ENCODE data around the gene PPP2R2B.

PPP2R2B gene

GRCh38 chr5:146894753-146895521 lies 16.4 kb upstream of the PPP2R2B start:
- Histone ChIP-seq H3K4me1 (ENCODE audit: insufficient read depth, insufficient read length) (no peaks in the 10 kb centered on the region), H3K9me3 (ENCODE audit: insufficient read depth, low read length) (no peaks in the 10 kb centered on the region)
- DNase-seq (ENCODE audit: low read depth, low spot score) = no peak

DNA sequence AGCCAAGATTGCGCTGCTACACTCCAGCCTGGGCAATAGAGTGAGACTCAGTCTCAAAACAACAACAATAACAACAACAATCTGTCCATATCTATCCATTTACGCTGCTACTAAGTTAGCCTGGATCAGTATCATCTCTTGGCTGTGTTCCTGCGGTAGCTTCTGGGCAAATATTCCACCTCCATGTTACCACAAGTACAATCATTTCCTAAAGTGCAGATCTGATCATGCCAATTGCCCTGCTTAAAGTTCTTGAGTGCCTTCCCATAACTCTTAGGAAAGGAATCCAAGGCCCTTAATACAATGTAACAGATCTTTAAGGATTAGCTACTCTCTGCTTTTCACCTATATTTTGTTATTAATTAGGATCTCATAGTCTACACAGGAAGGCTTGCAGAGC lies 15.4 kb upstream of the PPP2R2B start:
- no peaks in the 10 kb centered on the region for H3K27me3 ChIP-seq (ENCODE audit: insufficient read depth, insufficient read length)

More at GRCh38 chr5:146894753-146895521, 16.4 kb upstream of the PPP2R2B start:
- TF ChIP-seq ZNF274 (IDR thresholded peaks at IDR 0.05; ENCODE audit: low read depth, low read length) = no peak
- no peak for TF ChIP-seq YY1 (IDR thresholded peaks at IDR 0.05; ENCODE audit: insufficient read depth, insufficient read length)
- no peak for TF ChIP-seq SUZ12 (IDR thresholded peaks at IDR 0.05; ENCODE audit: extremely low read depth, insufficient read depth, insufficient read length)
- no peaks in the 10 kb centered on the region for H3K36me3 ChIP-seq (ENCODE audit: insufficient read depth, insufficient read length, low read length)
- no peak overlapping the region for H3K4me3 ChIP-seq (ENCODE audit: insufficient read length, low read depth)
- no peak overlapping the region for H3K9ac ChIP-seq (ENCODE audit: insufficient read length, low read depth)
- H3K27me3 ChIP-seq (ENCODE audit: insufficient read depth, insufficient read length) = no peaks in the 10 kb centered on the region

DNA sequence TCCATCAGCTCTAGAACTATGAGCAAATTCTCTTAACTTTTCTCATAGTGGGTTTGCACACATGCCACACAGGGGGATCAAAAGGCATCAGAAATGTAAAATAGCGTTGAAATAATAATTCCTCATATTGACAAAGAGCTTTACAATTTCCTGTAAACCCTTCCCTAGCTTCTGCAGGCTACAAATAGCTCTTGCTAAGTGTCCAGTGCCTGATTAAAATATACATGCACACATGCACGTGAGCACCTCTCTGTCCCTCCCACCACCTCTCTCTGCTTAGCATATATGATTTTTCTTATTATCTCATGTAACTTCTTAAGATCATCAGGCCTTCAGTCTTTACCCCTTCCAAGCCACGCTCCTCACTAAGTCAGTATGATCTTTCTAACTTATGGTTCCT lies 13.7 kb upstream of the PPP2R2B start:
- TF ChIP-seq YY1 (IDR thresholded peaks at IDR 0.05; ENCODE audit: insufficient read depth, insufficient read length) (no peak), SUZ12 (IDR thresholded peaks at IDR 0.05; ENCODE audit: extremely low read depth, insufficient read depth, insufficient read length) (no peak), ZNF274 (IDR thresholded peaks at IDR 0.05; ENCODE audit: low read depth, low read length) (no peak)
- no peak for DNase-seq (ENCODE audit: low read depth, low spot score)
- Histone ChIP-seq H3K27me3 (ENCODE audit: insufficient read depth, insufficient read length) (no peaks in the 10 kb centered on the region), H3K4me1 (ENCODE audit: insufficient read depth, insufficient read length) (no peaks in the 10 kb centered on the region), H3K9me3 (ENCODE audit: insufficient read depth, low read length) (no peaks in the 10 kb centered on the region), H3K4me3 (ENCODE audit: insufficient read length, low read depth) (no peak overlapping the region), H3K9ac (ENCODE audit: insufficient read length, low read depth) (no peak overlapping the region), H3K36me3 (ENCODE audit: insufficient read depth, insufficient read length, low read length) (no peaks in the 10 kb centered on the region)

More for the DNA sequence above, 15.4 kb upstream of the PPP2R2B start:
- DNase-seq (ENCODE audit: low read depth, low spot score) = no peak
- TF ChIP-seq YY1 (IDR thresholded peaks at IDR 0.05; ENCODE audit: insufficient read depth, insufficient read length) (no peak), SUZ12 (IDR thresholded peaks at IDR 0.05; ENCODE audit: extremely low read depth, insufficient read depth, insufficient read length) (no peak), ZNF274 (IDR thresholded peaks at IDR 0.05; ENCODE audit: low read depth, low read length) (no peak)
- no peaks in the 10 kb centered on the region for H3K9me3 ChIP-seq (ENCODE audit: insufficient read depth, low read length)
- no peaks in the 10 kb centered on the region for H3K4me1 ChIP-seq (ENCODE audit: insufficient read depth, insufficient read length)
- no peaks in the 10 kb centered on the region for H3K36me3 ChIP-seq (ENCODE audit: insufficient read depth, insufficient read length, low read length)
- no peak overlapping the region for H3K9ac ChIP-seq (ENCODE audit: insufficient read length, low read depth)
- H3K4me3 ChIP-seq (ENCODE audit: insufficient read length, low read depth) = no peak overlapping the region

DNA sequence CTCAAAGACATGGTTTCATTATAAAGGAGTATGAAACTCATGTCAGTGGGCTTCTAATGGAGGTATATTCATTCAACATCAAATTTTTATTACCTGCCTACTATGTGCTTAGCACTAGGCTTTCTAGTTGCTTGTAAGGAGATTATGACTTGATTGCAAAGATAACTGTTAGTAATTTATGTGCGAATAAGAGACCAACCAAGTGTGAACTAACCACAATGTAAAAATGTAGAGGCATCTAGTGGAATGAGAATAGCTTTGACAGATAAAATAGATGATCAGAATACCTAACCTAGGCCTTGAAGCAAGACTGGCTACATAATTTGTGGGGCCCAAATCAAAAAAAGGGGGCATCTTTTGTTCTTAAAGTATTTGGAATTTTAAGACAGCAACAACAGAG lies 13.0 kb upstream of the PPP2R2B start:
- TF ChIP-seq YY1 (IDR thresholded peaks at IDR 0.05; ENCODE audit: insufficient read depth, insufficient read length) = no peak
- TF ChIP-seq ZNF274 (IDR thresholded peaks at IDR 0.05; ENCODE audit: low read depth, low read length) = no peak
- TF ChIP-seq SUZ12 (IDR thresholded peaks at IDR 0.05; ENCODE audit: extremely low read depth, insufficient read depth, insufficient read length) = no peak
- Histone ChIP-seq H3K4me1 (ENCODE audit: insufficient read depth, insufficient read length) (no peaks in the 10 kb centered on the region), H3K9me3 (ENCODE audit: insufficient read depth, low read length) (no peaks in the 10 kb centered on the region)

GRCh38 chr5:146890731-146891440 lies 12.3 kb upstream of the PPP2R2B start:
- TF ChIP-seq SUZ12 (IDR thresholded peaks at IDR 0.05; ENCODE audit: extremely low read depth, insufficient read depth, insufficient read length) (no peak), YY1 (IDR thresholded peaks at IDR 0.05; ENCODE audit: insufficient read depth, insufficient read length) (no peak), ZNF274 (IDR thresholded peaks at IDR 0.05; ENCODE audit: low read depth, low read length) (no peak)
- Histone ChIP-seq H3K9me3 (ENCODE audit: insufficient read depth, low read length) (no peaks in the 10 kb centered on the region), H3K4me3 (ENCODE audit: insufficient read length, low read depth) (no peak overlapping the region), H3K36me3 (ENCODE audit: insufficient read depth, insufficient read length, low read length) (no peaks in the 10 kb centered on the region), H3K27me3 (ENCODE audit: insufficient read depth, insufficient read length) (no peaks in the 10 kb centered on the region), H3K4me1 (ENCODE audit: insufficient read depth, insufficient read length) (no peaks in the 10 kb centered on the region), H3K9ac (ENCODE audit: insufficient read length, low read depth) (no peak overlapping the region)
- DNase-seq (ENCODE audit: low read depth, low spot score) = no peak

More for the DNA sequence above, 13.0 kb upstream of the PPP2R2B start:
- no peak for DNase-seq (ENCODE audit: low read depth, low spot score)
- no peaks in the 10 kb centered on the region for H3K36me3 ChIP-seq (ENCODE audit: insufficient read depth, insufficient read length, low read length)
- no peak overlapping the region for H3K4me3 ChIP-seq (ENCODE audit: insufficient read length, low read depth)
- H3K9ac ChIP-seq (ENCODE audit: insufficient read length, low read depth) = no peak overlapping the region
- H3K27me3 ChIP-seq (ENCODE audit: insufficient read depth, insufficient read length) = no peaks in the 10 kb centered on the region

DNA sequence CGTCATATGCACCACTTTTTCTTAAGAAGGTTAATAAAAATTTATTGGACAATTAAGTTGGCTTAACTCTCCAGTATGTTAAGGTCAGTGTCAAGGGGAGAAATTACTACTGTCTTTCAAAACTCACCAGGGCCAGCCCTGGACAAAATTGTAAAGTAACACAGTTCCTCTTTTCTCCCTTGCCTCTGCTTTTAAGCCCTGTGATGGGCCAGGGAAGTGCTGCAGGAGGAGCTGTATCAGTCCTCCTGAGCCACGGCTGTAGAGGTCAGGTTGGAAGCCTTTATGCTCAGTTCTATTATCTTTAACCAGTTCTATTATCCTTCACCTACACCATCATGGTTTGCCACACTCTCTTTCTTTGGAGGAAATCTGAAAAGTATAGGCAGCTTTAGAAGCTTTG lies 11.5 kb upstream of the PPP2R2B start:
- H3K4me3 ChIP-seq (ENCODE audit: insufficient read length, low read depth) = no peak overlapping the region
- H3K36me3 ChIP-seq (ENCODE audit: insufficient read depth, insufficient read length, low read length) = no peaks in the 10 kb centered on the region
- no peak for TF ChIP-seq ZNF274 (IDR thresholded peaks at IDR 0.05; ENCODE audit: low read depth, low read length)
- no peak for TF ChIP-seq YY1 (IDR thresholded peaks at IDR 0.05; ENCODE audit: insufficient read depth, insufficient read length)
- TF ChIP-seq SUZ12 (IDR thresholded peaks at IDR 0.05; ENCODE audit: extremely low read depth, insufficient read depth, insufficient read length) = no peak
- no peaks in the 10 kb centered on the region for H3K27me3 ChIP-seq (ENCODE audit: insufficient read depth, insufficient read length)
- no peak for DNase-seq (ENCODE audit: low read depth, low spot score)
- no peaks in the 10 kb centered on the region for H3K4me1 ChIP-seq (ENCODE audit: insufficient read depth, insufficient read length)
- H3K9me3 ChIP-seq (ENCODE audit: insufficient read depth, low read length) = no peaks in the 10 kb centered on the region
- no peak overlapping the region for H3K9ac ChIP-seq (ENCODE audit: insufficient read length, low read depth)

GRCh38 chr5:146889169-146889568 lies 10.6 kb upstream of the PPP2R2B start:
- H3K4me1 ChIP-seq (ENCODE audit: insufficient read depth, insufficient read length) = no peaks in the 10 kb centered on the region
- no peak overlapping the region for H3K9ac ChIP-seq (ENCODE audit: insufficient read length, low read depth)
- H3K4me3 ChIP-seq (ENCODE audit: insufficient read length, low read depth) = no peak overlapping the region
- no peaks in the 10 kb centered on the region for H3K27me3 ChIP-seq (ENCODE audit: insufficient read depth, insufficient read length)
- no peaks in the 10 kb centered on the region for H3K9me3 ChIP-seq (ENCODE audit: insufficient read depth, low read length)
- DNase-seq (ENCODE audit: low read depth, low spot score) = no peak
- TF ChIP-seq ZNF274 (IDR thresholded peaks at IDR 0.05; ENCODE audit: low read depth, low read length) (no peak), YY1 (IDR thresholded peaks at IDR 0.05; ENCODE audit: insufficient read depth, insufficient read length) (no peak), SUZ12 (IDR thresholded peaks at IDR 0.05; ENCODE audit: extremely low read depth, insufficient read depth, insufficient read length) (no peak)
- no peaks in the 10 kb centered on the region for H3K36me3 ChIP-seq (ENCODE audit: insufficient read depth, insufficient read length, low read length)

Measured in NT2/D1 (cell line).